Retinal pigment epithelial cell (primary cell): ENCODE data around the gene ENPP1.

Source experiments
- DNase-seq: peaks from one replicate; pipeline ENCODE4 v3.0.0-alpha.2; 2010; ENCODE audit warnings: low read depth
- H3K4me3 ChIP-seq: 2 replicates; pipeline ENCODE4 v1.5.1; 2011; ENCODE audit warnings: mild to moderate bottlenecking, low read length, control low read depth, moderate library complexity
- CTCF ChIP-seq: conservative IDR thresholded peaks from 2 replicates; pipeline ENCODE4 v1.5.1; 2011; ENCODE audit warnings: low read depth, low read length, control low read depth, inconsistent platforms

The ENPP1 gene

GRCh38 chr6:131795366-131795765 lies 12.5 kb upstream of the ENPP1 start:
- TF ChIP-seq CTCF, result no peak
- DNase-seq, result no peak
- H3K4me3 ChIP-seq, result no peak overlapping the region

DNA sequence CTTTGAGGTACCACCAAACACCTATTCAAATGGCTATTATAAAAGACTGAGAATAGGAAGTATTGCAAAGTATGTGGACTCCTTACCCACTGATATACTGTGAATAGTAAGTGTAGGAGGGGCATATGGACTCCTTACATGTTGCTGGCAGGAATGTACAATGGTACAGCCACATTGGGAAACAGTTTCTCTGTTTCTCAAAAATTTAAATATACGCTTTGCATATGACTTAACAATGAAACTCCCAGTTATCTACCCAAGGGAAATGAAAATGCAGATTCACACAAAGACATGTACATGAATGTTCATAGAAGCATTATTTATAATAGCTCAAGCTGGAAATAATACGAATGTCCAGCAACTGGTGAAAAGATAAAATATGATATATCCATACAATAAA lies 5.5 kb upstream of the ENPP1 start:
- H3K4me3 ChIP-seq, result no peak overlapping the region
- no peak for DNase-seq
- no peak for TF ChIP-seq CTCF

DNA sequence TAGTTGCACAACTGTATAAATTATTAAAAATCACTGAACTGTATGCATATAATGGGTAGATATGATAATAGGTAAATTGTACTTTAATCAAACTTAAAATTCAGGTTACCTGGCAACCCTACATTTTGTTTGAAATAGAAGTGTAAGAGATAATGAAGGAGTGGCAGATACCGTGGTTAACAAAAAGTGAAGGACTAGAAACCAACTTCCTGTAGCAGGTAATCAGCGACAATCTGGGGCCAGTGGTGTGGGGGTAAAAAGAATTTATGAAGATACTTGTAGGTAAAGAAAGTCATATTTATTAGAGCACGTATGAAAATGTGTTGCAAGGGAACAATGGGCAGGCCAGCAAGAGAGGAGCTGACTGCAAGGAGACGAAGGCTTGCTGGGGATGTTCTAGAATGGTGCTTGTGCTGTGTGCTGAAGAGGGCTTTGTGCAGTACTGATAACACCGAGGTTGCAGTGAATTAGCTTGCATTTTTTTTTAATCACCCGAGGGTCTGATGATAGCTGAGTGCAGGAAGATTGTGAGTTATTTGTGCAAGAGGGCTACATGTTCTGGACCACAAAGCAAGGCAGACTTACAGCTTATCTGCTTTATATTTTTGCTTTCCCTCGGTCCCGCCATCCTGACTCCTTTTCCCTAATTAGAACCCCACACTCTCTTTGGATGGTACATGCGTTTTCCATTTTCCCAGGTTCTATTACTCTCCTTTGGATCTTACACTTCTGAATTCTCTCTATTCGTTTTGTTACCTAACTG lies 4.6 kb upstream of the ENPP1 start:
- DNase-seq, result no peak
- H3K4me3 ChIP-seq, result no peak overlapping the region
- TF ChIP-seq CTCF, result no peak

- DNase-seq, result no peak
Observed at GRCh38 chr6:131804131-131804530, 3.7 kb upstream of the ENPP1 start.

DNA sequence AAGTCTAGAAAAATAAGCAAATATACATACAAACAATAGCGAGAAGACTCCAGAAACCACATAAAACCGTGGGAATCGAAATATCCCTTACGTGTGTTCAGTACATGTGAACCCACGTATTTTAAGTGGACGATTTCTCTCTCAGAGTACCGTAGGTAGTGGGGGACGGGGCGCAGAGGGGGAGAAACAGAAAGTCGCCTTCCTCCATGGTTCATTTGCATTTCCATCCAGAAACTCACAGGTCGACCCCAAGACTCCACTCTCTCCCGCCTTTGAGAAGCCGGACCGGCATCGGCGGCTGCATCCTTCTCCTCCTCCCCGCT lies 538 bp upstream of the ENPP1 start:
- peak overlapping the region; percentile 61 for H3K4me3 ChIP-seq
- no peak for TF ChIP-seq CTCF
- no peak for DNase-seq

More at GRCh38 chr6:131804131-131804530, 3.7 kb upstream of the ENPP1 start:
- TF ChIP-seq CTCF, result no peak
- no peak overlapping the region for H3K4me3 ChIP-seq

DNA sequence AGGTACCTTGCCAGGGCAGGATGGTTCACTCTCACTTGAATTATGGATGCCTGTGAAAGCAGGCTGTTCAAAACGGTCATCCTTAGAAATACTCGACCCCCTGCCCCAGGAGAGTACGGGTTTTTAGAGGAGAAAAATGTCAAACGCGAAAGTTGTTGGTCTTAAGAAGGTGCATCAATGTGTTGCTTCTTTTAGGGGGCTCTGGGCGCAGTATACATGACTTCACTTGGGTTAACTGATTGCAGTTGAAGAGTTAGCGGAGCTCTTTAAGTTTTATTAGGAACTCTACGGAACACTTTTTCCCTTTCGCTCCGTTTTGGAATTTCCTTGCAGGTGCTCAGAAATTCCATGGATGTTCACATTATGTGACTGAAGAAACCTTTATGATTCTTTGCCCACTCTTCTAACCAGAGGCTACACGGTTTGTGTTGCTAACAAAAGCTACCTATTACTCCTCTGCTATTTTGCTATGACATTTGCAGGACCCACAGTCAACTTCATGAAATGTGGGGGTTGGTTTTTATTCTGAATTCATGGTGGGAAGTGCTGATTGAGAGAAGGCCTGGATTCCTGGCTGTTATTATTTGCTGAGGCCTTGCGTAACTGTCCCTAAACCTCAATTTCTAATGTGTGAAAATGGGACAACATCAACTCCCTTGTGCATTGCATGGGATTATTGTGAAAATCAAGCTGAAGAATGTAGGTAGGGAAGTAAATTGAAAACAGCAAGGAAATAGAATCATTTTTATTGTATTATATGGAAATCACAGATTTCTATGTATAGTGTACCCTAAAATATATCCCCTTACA lies 845 bp downstream of the ENPP1 start:
- DNase-seq, result no peak
- TF ChIP-seq CTCF, result no peak
- H3K4me3 ChIP-seq, result peak overlapping the region; percentile 59

- TF ChIP-seq CTCF, result no peak
- no peak for DNase-seq
- no peak overlapping the region for H3K4me3 ChIP-seq
Observed at GRCh38 chr6:131811500-131811899, 3.7 kb downstream of the ENPP1 start.
